Epithelial cell of esophagus (primary cell): ENCODE data around the gene UNC13A.
A peak's percentile ranks its signal among the peaks of the same experiment; 100 is the strongest.

ENCODE experiments used
- DNase-seq: peaks from one replicate; pipeline ENCODE4 v3.0.0; 2010; ENCODE audit warnings: low read depth
- H3K4me3 ChIP-seq: 2 replicates; pipeline ENCODE4 v1.5.1; 2011; ENCODE audit warnings: mild to moderate bottlenecking, low read length, control low read depth
- TF ChIP-seq, protein P1 (sequence below): IDR thresholded peaks from 2 replicates; pipeline ENCODE4 v1.5.1; 2011; ENCODE audit warnings: low read depth, mild to moderate bottlenecking, low read length, control low read depth, inconsistent platforms; ENCODE audit not compliant: insufficient read depth; ENCODE audit errors: missing control alignments

UNC13A gene

DNA sequence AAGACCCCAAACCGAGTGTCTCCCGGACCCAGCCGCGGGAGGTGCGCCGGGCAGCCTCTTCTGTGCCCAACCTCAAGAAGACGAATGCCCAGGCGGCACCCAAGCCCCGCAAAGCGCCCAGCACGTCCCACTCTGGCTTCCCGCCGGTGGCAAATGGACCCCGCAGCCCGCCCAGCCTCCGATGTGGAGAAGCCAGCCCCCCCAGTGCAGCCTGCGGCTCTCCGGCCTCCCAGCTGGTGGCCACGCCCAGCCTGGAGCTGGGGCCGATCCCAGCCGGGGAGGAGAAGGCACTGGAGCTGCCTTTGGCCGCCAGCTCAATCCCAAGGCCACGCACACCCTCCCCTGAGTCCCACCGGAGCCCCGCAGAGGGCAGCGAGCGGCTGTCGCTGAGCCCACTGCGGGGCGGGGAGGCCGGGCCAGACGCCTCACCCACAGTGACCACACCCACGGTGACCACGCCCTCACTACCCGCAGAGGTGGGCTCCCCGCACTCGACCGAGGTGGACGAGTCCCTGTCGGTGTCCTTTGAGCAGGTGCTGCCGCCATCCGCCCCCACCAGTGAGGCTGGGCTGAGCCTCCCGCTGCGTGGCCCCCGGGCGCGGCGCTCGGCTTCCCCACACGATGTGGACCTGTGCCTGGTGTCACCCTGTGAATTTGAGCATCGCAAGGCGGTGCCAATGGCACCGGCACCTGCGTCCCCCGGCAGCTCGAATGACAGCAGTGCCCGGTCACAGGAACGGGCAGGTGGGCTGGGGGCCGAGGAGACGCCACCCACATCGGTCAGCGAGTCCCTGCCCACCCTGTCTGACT is 39.0 kb upstream of the UNC13A start:
- TF ChIP-seq, protein P1, sequence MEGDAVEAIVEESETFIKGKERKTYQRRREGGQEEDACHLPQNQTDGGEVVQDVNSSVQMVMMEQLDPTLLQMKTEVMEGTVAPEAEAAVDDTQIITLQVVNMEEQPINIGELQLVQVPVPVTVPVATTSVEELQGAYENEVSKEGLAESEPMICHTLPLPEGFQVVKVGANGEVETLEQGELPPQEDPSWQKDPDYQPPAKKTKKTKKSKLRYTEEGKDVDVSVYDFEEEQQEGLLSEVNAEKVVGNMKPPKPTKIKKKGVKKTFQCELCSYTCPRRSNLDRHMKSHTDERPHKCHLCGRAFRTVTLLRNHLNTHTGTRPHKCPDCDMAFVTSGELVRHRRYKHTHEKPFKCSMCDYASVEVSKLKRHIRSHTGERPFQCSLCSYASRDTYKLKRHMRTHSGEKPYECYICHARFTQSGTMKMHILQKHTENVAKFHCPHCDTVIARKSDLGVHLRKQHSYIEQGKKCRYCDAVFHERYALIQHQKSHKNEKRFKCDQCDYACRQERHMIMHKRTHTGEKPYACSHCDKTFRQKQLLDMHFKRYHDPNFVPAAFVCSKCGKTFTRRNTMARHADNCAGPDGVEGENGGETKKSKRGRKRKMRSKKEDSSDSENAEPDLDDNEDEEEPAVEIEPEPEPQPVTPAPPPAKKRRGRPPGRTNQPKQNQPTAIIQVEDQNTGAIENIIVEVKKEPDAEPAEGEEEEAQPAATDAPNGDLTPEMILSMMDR: no peak
- no peak overlapping the region for H3K4me3 ChIP-seq
- no peak for DNase-seq

DNA sequence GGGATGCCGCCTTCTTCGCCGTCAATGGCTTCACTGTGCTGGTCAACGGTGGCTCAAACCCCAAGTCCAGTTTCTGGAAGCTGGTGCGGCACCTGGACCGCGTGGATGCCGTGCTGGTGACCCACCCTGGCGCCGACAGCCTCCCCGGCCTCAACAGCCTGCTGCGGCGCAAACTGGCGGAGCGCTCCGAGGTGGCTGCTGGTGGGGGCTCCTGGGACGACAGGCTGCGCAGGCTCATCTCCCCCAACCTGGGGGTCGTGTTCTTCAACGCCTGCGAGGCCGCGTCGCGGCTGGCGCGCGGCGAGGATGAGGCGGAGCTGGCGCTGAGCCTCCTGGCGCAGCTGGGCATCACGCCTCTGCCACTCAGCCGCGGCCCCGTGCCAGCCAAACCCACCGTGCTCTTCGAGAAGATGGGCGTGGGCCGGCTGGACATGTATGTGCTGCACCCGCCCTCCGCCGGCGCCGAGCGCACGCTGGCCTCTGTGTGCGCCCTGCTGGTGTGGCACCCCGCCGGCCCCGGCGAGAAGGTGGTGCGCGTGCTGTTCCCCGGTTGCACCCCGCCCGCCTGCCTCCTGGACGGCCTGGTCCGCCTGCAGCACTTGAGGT is 38.1 kb upstream of the UNC13A start:
- TF ChIP-seq, protein P1: no peak
- DNase-seq: no peak
- H3K4me3 ChIP-seq: no peak overlapping the region

DNA sequence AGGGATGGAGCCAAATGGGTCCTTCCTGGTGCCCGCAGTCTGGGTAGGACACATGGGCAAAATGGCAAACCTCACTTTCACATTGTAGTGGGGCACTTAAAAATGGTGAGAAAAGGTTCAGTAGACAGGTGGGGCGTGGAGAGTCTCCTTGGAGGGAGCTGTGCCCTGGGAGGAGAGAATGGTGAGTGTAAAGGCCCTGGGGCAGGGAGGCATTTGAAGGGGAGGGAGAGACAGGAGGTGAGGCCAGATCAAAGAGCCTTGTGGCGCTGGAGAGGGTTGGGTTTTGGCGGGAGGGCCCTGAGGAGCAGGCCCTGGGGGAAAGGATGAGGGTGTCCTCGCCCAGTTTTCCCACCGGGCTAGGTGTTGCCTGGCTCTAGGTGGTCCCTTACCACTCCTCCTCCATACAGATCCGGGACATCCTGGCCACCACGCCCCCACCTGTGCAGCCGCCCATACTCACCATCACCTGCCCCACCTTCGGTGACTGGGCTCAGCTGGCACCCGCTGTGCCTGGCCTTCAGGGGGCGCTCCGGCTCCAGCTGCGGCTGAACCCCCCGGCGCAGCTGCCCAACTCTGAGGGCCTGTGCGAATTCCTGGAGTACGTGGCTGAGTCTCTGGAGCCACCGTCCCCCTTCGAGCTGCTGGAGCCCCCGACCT is 37.4 kb upstream of the UNC13A start:
- no peak for DNase-seq
- TF ChIP-seq, protein P1: peak; percentile 24
- H3K4me3 ChIP-seq: no peak overlapping the region

DNA sequence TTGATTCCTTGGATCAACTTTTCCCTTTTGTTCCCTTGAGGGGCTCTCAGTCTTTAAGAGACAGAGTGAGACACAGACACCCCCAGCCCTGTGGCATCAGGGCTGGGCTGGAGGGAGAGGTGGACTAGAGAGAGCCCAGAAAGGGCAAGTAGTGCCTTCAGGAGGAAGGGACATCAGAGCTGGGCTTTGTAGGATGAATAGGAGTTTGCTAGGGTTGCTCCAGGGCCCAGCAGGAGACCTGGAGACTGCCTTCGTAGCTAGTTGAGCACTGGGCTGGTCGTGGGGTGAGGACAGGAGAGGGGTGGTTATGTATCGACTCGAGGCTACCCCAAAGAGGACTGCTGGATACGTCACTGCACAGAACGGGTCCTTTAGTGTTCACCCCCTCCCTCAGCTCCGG is 36.5 kb upstream of the UNC13A start:
- no peak overlapping the region for H3K4me3 ChIP-seq
- DNase-seq: no peak
- TF ChIP-seq, protein P1: no peak

DNA sequence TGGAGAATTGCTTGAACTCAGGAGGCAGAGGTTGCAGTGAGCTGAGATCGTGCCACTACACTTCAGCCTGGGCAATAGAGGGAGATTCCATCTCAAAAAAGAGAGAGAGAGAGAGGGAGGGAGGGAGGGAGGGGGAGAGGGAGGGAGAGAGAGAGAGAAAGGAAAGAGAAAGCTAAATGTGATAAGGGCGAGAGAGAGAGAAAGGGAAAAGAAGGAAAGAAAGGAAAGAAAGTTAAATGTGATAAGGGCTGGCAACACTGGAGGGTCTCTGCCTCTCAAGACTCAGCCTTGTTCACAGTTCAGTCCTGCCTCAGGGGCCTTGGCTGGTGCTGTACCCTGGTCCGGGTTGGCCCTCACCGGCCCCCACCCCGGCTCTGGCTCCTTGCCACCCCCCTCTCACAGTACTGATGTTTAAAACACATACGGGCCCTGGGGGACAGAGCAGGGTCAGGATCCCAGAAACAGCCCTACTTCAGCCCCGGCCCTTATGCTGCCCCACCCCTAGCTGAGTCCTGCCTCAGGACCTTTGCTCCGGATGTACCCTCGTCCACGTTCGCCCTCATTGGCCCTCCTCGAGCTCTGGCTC is 34.6 kb upstream of the UNC13A start:
- H3K4me3 ChIP-seq: no peak overlapping the region
- TF ChIP-seq, protein P1: no peak
- DNase-seq: no peak

DNA sequence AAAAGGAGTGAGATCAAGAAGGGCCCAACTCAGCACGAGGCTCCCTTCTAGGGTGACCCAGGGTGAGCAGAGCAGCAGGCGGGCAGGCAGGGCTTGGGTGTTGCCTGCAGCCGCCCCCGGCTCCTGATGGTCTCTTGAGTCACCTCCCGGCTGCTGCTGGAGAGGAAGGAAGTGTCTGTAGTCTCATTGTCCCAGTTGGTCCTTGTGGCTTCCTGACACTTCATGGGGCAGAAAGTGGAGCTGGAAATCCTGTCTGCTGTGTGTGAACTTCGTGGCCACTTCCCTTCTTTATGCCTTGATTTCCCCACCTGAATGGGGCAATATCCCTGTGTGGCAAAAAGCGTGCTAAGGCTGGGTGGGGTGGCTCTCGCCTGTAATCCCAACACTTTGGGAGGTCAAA is 33.7 kb upstream of the UNC13A start:
- DNase-seq: peak; percentile 66
- TF ChIP-seq, protein P1: no peak
- no peak overlapping the region for H3K4me3 ChIP-seq
